ENCODE measurements around the gene LARP6. TPM values are rescaled to one million over a fixed set of nuclear protein-coding genes. Genes with fewer than 3 reads are reported as not detected.
"Not testable (repeated sequence)": the region's sequence is repeated elsewhere in the genome, so short reads cannot be mapped to it uniquely, and the experiment has no call there.

The LARP6 gene
- total RNA-seq, 1 donor from 2014 or later: 28.3 TPM

DNA sequence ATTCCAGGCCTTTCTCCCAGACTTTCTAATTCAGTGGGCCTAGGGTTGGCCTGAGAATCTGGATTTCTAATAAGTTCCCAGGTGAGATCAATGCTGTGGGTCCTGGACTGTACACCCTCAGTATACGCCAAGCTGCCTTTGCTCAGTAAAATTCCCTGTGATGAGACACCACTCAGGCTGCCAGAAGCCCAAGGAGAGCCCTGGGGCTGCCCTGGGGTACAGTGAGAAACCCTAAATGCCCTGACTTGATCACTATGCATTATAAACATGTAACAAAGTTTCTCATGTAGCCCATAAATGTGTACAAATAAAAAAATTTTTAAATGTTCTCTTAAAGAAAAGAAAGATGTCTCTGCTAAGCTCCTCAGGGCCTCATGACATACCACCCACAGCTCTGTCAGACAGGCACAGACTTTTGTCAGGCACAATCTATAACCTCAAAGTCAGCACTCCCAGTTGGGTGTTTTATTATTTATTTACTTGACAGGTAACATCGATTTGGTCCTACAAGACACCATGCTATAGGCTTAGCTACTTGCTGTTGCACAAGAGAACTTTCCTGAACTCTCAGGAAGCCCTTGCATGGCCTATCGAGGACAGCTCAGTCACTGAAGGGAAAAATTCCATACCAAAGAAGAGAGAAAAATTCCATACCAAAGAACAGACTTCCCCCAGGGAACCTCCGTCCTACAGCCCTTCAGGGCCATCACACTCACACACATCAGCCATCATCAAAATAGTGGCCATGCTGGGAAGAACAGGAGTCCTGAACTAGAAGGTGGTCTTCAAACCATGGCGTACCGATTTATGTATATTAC, 22.7 kb downstream of the LARP6 start:
- no peak for DNase-seq (ENCODE audit: low read depth)

GRCh38 chr15:70830615-70831014, 23.3 kb downstream of the LARP6 start:
- peak; percentile 93 for DNase-seq (ENCODE audit: low read depth)

DNA sequence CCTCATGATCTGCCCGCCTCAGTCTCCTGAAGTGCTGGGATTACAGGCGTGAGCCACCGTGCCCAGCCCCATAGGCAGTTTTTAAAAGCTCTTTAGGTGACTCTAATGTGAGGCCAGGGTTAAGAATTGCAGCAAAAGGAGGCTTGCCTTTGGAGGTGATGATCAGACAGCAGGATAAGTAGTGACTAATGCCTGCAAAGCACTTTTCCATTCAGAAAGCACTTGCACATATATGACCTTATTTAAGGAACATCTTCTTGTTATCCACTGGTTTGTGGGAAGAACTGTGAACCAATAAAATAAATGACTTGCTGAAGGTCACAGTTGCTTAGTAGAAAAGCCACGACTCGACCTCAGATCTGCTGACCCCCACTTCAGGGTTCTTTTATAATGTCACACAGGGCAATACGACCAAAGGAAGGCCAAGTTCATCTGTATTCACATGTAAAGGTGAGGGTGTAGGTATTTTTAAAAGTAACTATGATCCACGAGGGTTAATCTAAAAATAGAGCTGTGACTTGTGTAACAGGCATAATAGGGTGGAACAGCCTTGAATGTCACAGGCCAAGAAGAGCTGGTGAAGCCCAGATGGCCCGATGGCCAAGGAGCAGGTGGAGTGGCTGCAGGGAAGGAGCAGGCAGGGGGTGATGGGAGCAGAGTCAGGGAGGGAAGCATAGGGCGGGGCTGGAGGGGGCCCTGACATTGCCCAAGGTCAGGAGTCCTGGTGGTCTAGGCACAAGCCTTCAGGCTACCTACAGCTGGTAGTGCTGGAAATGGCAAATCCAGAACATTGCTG, 24.4 kb downstream of the LARP6 start:
- no peak for DNase-seq (ENCODE audit: low read depth)

- no peak for DNase-seq (ENCODE audit: low read depth)
Measured at GRCh38 chr15:70827721-70828120, 26.2 kb downstream of the LARP6 start.

DNA sequence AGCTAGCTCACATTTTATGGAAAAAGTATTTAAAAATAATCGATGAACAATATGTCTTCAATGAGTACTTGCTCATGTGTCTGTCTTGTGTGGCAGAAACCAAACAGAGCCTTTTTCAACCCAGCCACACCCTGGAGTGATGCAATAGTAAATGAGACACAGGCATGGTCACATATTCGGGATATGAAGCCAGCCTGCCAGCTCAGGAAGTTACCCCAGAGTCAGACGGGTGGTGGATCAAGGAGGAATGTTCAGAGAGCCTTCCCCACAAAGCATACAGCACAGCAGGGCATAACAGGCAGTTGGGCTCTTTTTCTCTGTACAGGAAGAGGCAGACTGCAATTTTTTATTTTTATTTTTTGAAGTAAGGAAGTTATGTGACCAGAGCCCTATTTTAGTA, 27.3 kb downstream of the LARP6 start:
- peak; percentile 76 for DNase-seq (ENCODE audit: low read depth)

- no peak for DNase-seq (ENCODE audit: low read depth)
Measured at GRCh38 chr15:70825841-70826240, 28.1 kb downstream of the LARP6 start.

- no peak for DNase-seq (ENCODE audit: low read depth)
Measured at GRCh38 chr15:70823196-70823595, 30.8 kb downstream of the LARP6 start.

DNA sequence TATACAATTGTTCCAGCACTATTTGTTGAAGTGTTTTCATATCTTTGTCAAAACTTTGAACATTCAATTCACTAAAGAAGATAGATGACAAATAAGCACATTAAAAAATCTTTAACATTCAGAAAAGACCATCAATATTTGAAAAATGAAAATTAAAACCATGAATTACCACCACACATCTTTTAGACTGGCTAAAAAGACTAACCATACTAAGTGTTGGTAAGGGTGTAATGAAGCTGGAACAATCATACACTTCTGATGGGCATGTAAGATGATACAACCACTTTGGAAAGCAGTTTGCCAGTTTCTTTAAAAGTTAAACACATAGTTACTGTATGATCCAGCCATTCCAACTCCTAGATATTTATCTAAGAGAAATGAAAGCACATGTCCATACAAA, 33.7 kb downstream of the LARP6 start:
- DNase-seq (ENCODE audit: low read depth): no peak

- no peak for DNase-seq (ENCODE audit: low read depth)
Measured at GRCh38 chr15:70818580-70818979, 35.4 kb downstream of the LARP6 start.

DNA sequence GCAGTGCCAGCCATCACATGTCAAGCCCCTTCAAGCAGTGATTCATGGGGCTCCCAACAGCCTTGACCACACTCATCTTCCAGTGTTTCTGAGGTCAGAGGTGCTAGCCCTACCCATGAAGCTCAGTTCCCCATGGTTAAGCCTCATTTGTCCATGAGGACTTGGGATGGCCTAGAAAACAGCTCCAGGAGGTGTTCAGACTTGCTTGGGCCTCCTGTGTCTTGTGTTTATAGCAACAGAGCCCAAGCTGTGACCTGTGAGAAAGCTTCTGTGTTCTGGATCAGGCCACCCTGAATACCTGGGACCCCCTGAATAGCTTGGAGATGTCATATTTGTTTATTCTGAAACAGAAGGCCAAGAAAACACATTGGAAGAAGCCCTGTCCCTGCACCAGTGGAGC, 36.7 kb downstream of the LARP6 start:
- peak; percentile 51 for DNase-seq (ENCODE audit: low read depth)

DNA sequence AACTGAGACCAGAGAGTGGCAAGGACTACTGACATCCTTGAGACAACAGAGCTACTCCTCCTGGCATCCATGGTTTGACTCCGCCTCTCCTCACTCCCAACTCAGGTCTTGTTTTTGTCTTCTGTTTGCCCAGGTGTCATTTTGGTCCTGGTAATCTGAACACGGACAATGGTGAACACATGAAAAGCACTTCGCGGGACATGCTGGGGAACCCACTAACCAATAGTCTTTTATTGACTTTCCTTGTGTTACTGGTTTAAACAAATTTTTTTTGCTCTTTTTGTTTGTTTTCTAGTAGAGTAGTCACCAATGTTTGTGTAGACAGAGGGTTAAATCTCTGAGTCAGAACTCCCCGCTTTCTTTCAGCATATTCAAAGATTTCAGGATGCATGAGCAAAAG, 38.4 kb downstream of the LARP6 start:
- no peak for DNase-seq (ENCODE audit: low read depth)

GRCh38 chr15:70815011-70815410, 38.9 kb downstream of the LARP6 start:
- not testable (repeated sequence) for DNase-seq (ENCODE audit: low read depth)

GRCh38 chr15:70812827-70813364, 41.1 kb downstream of the LARP6 start:
- peak; percentile 57 for DNase-seq (ENCODE audit: low read depth)

GRCh38 chr15:70810916-70811578, 42.9 kb downstream of the LARP6 start:
- DNase-seq (ENCODE audit: low read depth): no peak

DNA sequence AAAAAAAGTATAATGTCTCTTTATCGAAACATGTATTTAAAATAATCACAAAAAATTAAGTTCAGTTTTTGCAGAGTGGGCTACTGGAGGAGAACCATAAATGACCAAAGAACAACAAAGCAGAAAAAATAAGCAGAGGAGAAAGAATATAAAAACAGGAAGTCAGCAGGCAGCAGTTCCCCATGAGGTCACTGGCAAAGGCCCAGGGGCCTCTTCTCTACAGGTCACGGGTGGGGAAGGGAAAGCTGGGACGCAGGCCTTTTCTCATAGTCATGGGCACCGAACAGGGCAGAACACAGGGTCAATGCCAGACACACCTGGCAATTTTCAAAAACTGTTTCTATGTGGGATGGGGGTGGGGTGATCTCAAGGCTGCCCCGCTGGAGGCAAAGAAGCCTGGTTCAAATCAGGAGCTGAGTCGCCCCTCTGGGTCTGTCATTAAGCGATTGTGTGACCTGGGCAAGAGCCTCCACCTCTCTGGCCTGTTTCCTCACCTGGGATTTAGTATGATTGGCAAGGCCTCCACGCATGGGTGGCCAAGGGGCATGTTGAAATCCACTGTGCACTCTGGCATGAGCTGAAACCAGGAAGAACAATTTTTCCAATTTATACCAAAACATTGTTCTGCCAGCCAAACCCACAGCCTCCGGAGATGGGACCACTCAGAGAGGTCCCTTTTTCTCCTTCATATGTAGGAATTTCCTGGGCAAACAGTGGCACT, 46.8 kb downstream of the LARP6 start:
- peak; percentile 77 for DNase-seq (ENCODE audit: low read depth)

DNA sequence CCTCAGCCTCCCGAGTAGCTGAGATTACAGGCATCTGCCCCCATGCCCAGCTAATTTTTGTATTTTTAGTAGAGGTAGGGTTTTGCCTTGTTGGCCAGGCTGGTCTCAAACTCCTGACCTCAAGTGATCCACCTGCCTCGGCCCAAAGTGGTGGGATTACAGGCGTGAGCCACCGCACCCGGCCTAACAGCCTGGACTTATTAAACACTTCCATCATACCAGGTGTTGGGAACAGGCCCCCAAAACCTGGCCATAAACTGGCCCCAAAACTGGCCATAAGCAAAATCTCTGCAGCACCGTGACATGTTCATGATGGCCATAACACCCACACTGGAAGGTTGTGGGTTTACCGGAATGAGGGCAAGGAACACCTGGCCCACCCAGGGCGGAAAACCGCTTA, 49.6 kb downstream of the LARP6 start:
- DNase-seq (ENCODE audit: low read depth): not testable (repeated sequence)

DNA sequence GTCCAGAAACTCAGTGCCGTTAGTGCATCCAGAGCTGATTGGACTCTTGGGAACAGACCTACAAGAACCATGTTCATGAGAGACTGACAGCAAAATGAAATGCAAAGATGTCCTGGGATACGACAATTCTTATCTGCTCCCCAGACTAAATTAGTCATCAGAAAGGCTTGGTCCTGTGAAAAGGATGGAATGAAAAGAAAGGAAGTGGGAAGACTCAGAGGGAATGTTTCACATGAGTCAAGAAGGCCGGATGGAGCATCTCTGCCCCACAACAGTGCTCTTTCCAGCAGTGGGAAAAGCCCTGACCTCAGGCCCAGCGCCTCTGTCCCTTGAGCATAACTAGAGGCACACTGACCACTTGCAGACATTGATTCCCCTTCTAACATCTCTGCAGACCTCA, 51.3 kb downstream of the LARP6 start:
- DNase-seq (ENCODE audit: low read depth): peak; percentile 53

GRCh38 chr15:70801109-70801508, 52.8 kb downstream of the LARP6 start:
- no peak for DNase-seq (ENCODE audit: low read depth)

DNA sequence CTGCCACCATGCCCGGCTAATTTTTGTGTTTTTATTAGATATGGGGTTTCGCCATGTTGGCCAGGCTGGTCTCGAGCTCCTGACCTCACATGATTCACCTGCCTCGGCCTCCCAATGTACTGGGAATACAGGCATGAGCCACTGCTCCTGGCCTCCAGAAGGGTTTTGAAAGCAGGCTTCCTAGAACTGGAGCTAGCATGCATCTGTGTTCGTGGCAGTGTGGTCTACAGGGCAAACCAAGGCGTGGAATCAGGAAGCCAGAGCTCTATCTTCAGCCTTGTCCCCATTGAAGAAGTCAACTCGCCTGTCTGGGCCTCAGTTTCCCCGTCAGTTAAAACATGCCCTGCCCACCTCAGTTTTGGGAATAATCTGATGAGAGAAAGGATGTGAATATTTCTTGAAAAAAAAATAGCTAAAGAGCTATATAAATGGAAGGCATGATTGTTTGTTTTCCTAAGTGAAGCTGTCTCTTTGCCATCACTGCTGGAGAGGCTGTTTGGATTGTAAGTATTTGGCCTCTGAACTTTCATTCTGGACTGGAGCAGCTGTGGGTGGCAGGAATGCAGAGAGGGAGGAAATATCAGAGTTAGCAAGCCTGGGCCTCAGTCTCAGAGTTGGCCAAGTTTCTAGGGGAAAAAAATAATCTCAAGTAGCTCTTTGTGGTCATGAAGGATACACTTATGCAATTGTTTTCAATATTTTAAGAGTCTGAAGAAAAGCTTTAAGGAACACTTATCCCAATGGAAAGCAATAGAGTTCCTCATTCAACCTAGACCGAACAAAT, 54.1 kb downstream of the LARP6 start:
- DNase-seq (ENCODE audit: low read depth): peak; percentile 95

DNA sequence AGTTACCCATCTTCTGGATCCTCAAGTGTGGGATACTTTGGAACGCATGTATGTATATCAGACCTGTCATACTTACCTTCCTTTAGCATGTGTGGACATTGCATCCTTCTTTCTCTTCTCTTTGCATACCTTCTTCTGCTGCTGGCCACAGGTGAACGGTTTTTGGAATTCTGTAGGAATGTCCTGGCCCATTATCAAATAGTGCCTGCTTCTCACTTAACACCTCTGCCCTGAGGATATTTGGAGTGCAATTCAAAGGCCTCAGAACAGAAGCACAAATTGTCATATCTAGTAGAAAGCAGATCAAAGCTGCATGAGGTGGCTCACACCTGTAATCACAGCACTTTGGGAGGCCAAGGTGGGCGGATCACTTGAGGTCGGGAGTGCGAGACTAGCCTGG, 56.5 kb downstream of the LARP6 start:
- DNase-seq (ENCODE audit: low read depth): peak; percentile 33

Data from renal cortical epithelial cell (primary cell).